Amygdala (tissue), 56 donors: Measurements from ENCODE around the gene RECK.
"Not testable (repeated sequence)": the region's sequence is repeated elsewhere in the genome, so short reads cannot be mapped to it uniquely, and the experiment has no call there.

Experiments used
- DNase-seq, 56 donors: peaks; one replicate each; lab custom pipeline; 2025; lab: John Stamatoyannopoulos, UW

Gene RECK, protein sequence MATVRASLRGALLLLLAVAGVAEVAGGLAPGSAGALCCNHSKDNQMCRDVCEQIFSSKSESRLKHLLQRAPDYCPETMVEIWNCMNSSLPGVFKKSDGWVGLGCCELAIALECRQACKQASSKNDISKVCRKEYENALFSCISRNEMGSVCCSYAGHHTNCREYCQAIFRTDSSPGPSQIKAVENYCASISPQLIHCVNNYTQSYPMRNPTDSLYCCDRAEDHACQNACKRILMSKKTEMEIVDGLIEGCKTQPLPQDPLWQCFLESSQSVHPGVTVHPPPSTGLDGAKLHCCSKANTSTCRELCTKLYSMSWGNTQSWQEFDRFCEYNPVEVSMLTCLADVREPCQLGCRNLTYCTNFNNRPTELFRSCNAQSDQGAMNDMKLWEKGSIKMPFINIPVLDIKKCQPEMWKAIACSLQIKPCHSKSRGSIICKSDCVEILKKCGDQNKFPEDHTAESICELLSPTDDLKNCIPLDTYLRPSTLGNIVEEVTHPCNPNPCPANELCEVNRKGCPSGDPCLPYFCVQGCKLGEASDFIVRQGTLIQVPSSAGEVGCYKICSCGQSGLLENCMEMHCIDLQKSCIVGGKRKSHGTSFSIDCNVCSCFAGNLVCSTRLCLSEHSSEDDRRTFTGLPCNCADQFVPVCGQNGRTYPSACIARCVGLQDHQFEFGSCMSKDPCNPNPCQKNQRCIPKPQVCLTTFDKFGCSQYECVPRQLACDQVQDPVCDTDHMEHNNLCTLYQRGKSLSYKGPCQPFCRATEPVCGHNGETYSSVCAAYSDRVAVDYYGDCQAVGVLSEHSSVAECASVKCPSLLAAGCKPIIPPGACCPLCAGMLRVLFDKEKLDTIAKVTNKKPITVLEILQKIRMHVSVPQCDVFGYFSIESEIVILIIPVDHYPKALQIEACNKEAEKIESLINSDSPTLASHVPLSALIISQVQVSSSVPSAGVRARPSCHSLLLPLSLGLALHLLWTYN

DNA sequence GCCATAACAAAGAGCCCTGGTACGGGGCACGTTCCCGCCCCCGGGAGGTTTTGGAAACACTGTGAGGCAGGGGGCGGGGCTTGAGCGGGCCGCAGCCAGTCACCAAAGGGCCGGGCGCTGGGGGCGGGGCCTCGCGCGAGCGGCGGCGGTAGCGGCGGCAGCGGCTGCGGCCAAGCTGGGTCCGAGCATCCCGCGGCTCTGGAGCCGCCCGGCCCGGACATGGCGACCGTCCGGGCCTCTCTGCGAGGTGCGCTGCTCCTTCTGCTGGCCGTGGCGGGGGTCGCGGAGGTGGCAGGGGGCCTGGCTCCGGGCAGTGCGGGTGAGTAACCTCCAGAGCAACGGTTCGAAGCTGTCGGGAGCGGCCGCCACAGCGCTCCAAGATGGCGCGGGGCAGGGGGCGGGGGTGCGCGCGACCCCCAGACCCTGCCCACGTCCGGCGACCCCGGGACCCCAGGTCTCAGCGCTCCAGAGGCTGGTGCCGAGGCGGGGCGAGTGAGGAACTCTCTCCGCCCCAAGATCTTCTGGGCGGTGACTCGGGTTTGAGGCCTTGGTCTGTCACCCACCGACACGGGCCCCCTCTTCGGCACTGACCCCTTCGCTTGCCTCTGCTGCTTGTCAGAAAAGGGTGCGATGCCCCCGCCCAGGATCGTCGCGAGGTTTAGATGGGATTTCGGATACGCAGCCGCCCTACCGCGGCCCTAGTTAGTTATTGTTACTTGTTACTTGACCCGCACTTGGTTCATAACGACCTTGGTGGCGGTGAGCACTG, at the start of gene RECK:
TSS of gene RECK (plus strand) at position 134 of the 769 bp plus-strand sequence. CDS start at position 220, 86 bp downstream.
- DNase-seq = peak; percentile 28 to 94 (median 78)

DNA sequence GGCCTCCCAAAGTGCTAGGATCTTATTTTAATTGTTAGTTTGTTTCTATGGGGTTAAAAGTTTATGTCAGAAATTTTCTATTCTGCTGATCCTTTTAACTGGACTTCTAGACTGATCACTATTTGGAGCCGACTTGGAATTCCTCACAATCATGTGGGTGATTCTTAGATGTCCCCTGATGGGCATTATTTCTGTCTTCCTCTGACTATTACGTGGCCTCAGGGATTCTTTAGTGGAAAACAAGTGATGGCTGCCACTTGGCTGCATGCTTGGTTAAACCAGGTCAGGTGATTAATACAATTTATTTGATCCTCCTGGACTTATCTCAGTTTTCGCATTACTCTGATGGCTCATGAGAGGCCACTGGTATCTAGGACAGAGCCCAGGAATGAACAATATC, 46.6 kb upstream of the RECK start:
- DNase-seq = no peak

DNA sequence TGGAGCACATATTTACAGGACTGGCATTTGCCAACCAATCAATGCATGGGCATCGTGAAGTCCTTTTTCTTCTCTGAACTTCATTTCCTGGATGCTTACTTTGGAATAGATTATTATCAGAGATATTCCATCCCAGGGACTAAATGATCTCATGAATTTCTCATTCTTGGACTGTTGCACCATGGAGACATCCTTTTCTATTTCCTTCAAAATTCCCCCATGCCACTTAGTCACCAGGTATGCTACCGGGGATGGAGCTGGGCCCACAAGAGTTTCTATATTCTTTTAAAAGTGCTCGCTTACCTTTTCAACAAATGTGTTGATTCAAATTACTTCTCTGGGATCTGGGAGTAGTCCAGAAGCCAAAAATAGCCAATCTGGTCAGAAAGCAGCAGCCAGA, 43.6 kb upstream of the RECK start:
- not testable (repeated sequence) for DNase-seq

DNA sequence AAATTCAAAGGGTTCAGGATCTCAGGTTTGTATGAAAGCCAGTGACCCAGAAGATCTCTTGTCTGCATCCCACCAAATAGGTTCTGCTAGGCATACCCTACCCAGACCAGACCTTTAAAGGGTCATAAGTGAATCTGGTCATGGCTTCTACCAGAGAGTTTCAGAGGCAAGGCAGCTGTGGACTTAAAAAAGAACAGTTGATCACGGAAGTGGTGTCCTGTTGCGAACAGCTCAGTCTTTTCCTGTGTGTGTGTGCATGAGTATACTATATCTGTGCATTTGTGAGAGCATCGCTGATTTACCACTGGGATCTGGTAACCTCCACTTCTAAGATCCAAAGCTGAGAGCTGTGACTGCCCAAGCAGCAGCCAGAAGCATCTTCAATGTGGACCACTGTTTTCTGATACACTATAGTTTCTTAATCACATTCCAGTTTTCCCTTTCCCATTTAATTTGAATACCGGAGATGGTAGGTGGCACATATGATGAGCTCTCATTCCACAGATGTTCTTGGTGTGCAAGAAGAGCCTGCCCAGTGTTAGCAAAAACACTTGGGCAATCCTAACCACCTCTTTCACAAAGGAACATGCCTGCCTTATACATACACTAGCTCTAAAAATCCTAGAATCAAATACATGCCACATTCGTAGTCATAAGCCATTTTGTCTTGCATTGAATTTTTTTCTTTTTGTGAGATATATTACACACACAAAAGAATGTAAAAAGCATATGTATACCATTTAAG, 42.6 kb upstream of the RECK start:
- no peak for DNase-seq

DNA sequence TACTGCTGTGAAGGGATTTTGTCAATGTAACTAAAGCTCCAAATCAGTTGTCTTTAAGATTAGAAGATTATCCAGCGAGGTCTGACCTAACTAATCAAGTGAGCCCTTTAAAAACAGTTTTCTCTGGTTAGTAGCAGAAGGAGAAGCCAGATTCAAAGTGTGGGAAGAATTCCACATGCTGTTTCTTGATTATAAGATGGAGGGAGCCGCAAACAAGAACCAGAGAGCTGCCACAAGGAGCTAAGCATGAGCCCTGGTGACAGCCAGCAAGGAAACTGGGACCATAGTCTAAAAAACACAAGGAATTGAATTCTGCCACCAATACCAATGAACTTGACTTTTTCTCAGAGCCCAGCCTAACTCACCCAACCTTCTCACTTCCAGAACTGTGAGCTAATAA, 41.8 kb upstream of the RECK start:
- no peak for DNase-seq

DNA sequence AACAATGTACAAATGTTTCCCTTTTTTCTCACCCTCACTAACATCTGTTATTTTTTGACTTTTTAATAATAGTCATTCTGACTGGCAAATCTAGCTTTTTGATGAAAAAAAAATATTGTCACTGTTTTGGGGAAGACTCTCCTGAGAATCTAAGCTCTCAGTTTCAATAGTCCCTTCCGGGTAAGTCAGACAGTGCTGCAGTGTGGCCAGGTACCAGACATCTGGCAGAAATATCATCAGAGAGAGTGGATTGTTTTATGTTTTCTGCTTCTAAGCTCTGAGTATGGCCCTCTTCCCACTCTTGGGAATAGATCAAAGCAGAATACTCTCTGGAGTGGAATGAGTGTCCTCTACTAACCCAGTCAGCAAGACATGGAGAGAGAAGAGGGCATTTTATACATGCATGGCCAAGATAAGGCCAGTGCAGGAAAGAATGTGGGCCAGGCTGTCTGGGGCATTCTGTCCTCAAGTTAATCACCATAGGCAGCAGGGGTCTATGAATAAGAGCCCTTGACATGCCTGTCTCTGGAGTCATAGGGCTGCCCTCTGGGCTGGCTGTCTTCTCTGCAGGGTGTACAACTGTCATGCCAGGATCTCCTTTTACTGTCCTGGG, 40.2 kb upstream of the RECK start:
- no peak for DNase-seq

DNA sequence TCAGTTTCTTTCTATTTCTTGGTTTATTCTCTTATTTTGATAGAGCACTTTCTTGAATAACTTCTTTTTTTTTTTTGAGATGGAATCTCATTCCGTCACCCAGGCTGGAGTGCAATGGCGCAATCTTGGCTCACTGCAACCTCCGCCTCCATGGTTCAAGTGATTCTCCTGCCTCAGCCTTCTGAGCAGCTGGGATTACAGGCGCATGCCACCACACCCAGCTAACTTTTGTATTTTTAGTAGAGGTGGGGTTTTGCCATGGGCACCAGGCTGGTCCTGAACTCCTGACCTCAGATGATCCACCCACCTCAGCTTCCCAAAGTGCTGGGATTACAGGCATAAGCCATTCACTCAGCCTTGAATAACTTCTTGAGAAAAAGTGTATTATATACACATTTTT, 39.7 kb upstream of the RECK start:
- DNase-seq = not testable (repeated sequence)

DNA sequence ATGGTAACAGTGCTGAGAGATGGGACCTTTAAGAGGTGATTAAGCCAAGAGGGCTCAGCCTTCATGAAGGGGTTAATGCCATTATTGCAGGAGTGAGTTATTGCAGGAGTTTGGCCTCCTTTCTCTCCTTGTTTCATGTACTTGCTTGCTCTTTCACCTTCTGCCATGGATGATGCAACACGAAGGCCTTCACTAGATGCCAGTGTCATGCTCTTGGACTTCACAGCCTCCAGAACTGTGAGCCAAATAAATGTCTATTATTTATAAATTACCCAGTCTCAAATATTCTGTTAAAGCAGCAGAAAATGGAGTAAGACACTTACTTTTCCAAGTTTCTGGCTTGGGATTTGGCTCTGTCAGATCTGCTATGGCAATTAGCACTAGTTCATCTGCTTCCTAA, 38.4 kb upstream of the RECK start:
- no peak for DNase-seq

DNA sequence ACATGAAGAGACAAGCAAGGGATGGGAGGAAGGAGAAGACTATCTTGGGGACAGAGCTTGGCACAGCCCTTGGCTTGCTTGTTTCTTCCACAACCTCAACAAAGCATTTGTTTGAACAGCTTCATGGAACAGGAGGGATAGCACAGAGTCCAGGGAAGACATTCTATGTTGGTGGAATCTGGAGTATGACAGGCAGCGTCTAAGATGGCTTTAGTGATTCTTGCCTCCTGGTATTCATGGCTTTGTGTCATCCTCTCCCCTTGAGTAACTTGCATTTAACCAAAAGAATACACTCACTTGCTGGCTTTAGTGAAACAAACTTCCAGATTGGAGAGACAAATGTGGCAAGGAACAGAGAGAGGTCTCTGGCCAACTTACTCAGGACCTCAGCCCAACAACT, 30.8 kb upstream of the RECK start:
- no peak for DNase-seq

DNA sequence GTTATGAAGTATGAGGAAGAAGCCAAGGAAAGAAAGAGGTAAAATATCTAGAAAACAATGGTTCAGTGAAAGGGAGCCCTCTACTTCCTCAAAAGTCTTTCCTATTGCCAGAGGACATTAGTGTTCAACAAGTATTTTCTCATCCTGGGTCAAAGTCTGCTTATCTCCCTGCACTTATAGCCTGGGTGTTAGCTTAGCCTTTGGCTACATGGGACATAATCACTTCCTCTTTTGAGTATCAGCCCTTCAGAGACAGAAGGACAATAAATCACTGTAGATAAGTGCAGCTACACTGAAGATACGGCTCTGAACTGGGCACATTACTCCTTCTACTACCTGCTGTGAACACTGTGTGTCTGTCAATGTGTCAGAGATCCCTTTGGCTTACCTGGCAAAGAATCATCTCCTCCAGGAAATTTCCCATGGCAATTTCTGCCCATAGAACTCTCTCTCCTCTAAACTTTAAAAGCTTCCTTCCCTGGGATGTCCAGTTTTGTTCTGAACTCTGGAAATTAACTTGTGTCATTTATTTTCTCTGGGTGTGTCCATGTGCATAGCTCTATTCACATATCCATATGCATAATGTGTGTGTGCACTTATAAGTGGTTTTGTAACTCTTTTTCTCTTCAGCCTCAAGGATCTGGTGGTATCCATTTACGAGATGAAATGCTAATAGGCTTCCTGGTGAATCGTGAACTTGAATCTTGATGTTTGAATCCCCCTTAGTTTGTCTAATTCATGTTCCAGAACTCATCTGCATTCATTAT, 30.0 kb upstream of the RECK start:
- DNase-seq = no peak

DNA sequence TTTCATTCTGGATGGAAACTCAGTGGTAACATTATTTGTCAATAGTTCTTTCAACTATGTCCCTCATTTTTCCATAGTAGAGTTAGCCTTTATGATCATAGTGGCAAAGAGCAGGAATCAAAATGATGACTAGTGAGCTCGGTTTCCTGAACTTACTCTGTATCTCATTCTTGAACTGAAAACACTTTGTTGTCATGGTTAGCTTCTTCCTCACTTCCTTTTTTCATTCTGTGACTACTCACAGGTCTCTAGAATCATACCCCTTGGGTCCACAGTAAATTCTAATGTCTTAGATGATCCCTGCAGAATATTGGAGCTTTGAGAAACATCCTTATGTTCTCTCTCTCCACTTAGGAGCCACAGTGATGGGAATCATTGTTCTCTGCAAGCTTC, 29.4 kb upstream of the RECK start:
- DNase-seq = no peak

DNA sequence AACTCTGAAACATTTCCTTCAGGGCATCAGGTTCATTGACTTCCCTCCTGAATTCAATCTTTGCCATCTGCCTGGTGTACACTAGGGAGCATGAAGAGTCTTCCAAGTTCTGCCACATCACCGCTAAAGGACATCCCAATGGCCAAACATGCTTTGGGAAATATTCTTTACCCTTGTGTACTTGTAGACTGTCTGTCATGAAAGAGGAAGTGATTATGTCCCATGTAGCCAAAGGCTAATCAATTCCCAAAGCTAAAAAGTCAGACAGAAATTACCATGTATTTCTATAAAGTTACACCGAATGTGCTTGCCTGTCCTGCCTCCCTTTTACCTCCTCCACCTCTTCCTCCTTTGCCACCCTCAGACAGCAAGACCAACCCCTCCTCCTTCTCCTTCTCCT, 28.9 kb upstream of the RECK start:
- no peak for DNase-seq

DNA sequence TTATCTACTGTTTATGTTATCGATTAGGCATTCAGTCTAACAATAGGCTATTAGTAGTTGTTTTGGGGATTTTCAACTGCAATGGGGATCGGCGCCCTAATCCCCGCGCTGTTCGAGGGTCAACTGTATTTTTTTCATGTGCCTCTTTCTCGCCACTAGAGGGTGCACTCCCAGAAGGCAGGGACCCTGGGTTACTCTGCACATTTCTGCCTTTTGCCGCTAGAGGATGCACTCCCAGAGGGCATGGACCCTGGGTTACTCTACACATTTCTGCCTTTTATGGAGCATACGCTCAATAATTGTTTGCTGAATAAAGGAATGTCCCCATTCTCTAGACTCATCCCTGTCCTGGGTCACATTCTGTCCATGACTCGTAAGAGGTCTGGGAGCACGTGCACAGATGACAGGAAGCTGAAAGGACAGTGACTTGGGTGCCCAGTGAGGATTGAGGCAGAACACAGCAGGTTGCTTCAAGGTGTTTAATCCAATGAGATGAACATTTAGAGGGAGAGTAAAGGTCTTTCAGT, 27.9 kb upstream of the RECK start:
- peak in 38 of 56 donors; percentile 1 to 67 (median 22) for DNase-seq

DNA sequence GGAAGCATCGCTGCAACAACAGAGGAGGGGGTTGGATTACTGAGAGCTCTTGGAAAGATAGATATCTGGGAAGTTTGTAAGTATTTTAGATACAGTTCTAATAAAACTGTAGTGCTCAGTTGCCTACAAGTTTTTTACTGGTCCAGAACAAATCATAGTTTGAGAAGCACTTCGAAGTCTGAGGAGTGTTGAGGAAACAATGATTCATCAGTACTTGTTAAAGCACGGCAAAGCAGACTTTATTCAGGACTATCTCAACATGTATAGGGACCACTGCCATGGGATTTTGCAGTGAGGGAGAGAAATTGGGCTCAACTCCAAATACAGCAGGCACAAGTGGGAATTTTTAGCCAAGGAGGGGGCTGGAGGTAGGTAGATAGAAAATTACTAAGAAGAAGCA, 25.3 kb upstream of the RECK start:
- DNase-seq = no peak

DNA sequence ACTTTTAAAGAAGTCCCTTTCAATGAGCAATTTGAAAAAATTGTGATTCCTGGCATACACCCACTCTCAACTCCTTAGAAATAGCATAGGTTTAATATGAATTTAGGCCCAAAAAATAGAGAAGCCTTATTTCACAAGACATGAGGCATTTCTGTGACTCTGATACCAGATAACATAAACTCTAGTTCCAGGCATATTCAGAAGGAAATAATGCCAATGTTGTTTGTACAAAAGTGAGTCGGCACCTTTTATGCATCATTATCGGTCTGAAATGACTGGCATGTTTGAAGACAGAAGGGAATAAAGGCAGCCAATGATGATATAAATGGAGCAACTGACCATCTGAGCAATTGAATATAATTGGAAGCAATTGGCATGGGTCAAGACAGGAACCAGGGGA, 19.4 kb upstream of the RECK start:
- DNase-seq = no peak

DNA sequence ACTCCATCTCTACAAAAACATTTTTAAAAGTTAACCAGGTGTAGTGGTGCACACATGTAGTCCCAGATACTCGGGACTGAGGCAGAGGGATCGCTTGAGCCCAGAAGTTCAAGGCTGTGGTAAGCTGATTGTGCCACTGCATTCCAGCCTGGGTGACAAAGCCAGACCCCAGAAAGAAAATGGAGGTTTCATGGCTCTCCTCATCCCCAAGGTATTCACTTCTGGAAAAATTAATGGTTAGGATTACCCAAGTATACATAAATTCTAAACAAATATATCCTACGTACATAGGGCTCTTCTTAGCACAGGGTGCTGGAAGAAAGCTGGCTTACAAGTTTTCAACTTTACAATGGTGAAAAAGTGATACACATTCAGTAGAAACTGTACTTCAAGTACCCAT, 18.6 kb upstream of the RECK start:
- no peak for DNase-seq

DNA sequence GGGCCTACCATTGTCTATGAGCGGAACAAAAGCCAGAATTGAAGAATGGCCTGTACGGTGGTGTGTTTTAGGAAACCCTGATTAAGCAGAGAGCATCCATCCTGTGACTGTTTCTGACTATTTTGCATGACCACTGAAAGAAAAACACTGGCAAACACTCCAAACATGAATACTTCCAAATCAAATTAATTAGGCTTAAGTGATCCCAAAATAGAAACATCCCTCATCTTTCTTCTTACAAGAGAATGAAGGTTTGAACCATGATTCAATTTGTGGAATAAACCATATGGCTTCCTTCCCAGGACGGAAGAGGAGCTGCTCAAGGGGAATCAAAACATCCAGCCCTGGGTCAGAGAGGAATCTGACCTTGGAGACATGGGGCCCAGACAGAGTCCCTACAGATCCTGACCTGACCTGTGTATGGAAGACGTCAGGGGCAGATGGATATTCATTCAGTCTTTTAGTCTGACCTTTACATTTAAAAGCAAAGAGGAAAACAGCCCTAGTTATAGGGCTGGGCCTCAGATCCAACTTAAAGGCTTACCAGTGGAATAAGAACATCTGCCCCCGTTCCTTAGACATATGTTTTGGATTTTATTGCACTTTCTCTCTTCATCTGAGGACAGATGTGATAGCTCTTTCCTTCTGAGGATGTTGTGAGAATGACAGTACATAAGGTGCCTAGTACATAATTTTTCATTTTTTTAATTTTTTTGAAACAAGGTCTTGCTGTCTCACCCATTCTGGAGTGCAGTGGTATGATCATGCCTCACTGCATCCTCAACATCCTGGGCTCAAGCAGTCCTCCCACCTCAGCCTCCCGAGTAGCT, 17.6 kb upstream of the RECK start:
- DNase-seq = no peak

DNA sequence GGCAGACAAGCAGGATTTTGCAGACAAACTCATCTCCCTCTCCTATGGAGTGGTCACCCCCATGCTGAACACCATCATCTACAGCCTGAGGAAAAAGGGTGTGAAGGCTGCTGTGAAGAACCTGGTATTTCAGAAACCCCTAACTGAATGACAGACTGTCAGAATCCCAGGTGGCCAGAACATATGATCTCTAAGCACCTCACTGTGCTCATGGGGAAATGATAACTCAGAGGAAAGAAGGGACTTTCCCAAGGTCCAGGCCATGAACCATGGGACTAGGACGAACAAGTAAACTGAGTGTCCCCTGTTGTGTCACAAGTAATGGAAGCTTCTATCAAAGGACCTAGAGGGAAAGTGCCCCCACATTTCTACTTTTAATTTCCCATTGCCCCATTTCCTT, 14.7 kb upstream of the RECK start:
- DNase-seq = no peak
